ENCODE measurements around the gene SLC29A2.
A peak's percentile ranks its signal among the peaks of the same experiment; 100 is the strongest.
"Not testable (repeated sequence)": the region's sequence is repeated elsewhere in the genome, so short reads cannot be mapped to it uniquely, and the experiment has no call there.

SLC29A2 gene

GRCh38 chr11:66373690-66374287 lies 2.2 kb upstream of the SLC29A2 start:
- H3K36me3 ChIP-seq (ENCODE audit: insufficient read depth, low read depth, low read length) = peaks cover 11% of the 10 kb centered on the region
- H3K4me1 ChIP-seq (ENCODE audit: insufficient read depth, low read length) = peaks cover 14% of the 10 kb centered on the region
- not testable (repeated sequence) for H3K4me3 ChIP-seq (ENCODE audit: low read length); H3K9ac ChIP-seq (ENCODE audit: low read depth, low read length); H3K27me3 ChIP-seq (ENCODE audit: insufficient read depth, low read length); H3K9me3 ChIP-seq (ENCODE audit: insufficient read depth, low read depth, low read length); H3K27ac ChIP-seq (ENCODE audit: low read length)

GRCh38 chr11:66373265-66373664 lies 1.7 kb upstream of the SLC29A2 start:
- Histone ChIP-seq H3K4me3 (ENCODE audit: low read length) (no peak overlapping the region), H3K27ac (ENCODE audit: low read length) (no peak overlapping the region)

DNA sequence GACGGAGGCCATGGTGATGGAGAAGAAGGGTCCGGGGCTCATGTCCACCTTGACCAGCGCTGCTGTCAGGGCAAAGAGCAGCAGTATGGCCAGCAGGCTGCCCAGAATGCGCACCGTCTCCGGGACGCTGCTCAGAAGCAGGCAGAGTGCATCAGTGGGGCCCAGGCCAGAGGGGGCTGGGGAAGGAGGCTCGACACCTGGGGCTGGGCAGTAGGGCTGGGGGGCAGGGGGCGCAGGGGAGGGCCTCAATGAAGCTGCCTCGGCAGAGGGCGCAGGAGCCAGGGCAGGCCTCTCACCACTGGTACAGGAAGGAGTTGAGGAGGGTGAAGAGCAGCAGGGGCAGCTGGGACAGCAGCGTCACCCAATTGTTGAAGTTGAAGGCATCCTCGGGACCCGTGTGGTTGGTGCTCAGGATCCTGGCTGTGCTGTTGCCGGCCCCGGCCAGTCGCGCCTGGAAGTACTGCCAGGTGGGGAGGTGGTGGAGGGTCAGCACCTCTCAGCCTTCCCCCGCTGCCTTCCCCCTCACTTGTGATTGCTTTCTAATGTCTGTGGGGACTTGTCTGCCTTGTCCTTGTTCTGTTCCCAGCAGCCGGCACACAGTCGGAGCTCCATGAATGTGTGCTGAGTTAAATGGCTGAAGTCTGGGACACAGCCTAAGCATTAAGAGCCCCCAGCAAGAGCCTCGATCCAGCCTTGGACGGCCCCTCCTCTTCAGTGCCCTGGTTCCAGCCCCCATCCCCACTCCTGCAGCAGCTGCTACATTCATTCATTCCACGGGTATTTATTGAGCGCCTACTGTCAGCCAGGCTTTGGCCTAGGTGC lies 2.3 kb downstream of the SLC29A2 start:
- H3K27ac ChIP-seq (ENCODE audit: low read length) = no peak overlapping the region
- H3K4me3 ChIP-seq (ENCODE audit: low read length) = peak overlapping the region; percentile 98
- H3K36me3 ChIP-seq (ENCODE audit: insufficient read depth, low read depth, low read length) = peaks cover 53% of the 10 kb centered on the region
- H3K9ac ChIP-seq (ENCODE audit: low read depth, low read length) = peak overlapping the region; percentile 98; the same call in 1 of the 2 replicates
- no peaks in the 10 kb centered on the region for H3K9me3 ChIP-seq (ENCODE audit: insufficient read depth, low read depth, low read length)
- peaks cover 14% of the 10 kb centered on the region for H3K4me1 ChIP-seq (ENCODE audit: insufficient read depth, low read length)
- no peaks in the 10 kb centered on the region for H3K27me3 ChIP-seq (ENCODE audit: insufficient read depth, low read length)

More at GRCh38 chr11:66373265-66373664, 1.7 kb upstream of the SLC29A2 start:
- Histone ChIP-seq H3K4me1 (ENCODE audit: insufficient read depth, low read length) (peaks cover 14% of the 10 kb centered on the region), H3K9me3 (ENCODE audit: insufficient read depth, low read depth, low read length) (no peaks in the 10 kb centered on the region), H3K9ac (ENCODE audit: low read depth, low read length) (no peak overlapping the region), H3K27me3 (ENCODE audit: insufficient read depth, low read length) (no peaks in the 10 kb centered on the region), H3K36me3 (ENCODE audit: insufficient read depth, low read depth, low read length) (peaks cover 16% of the 10 kb centered on the region)

- Histone ChIP-seq H3K9me3 (ENCODE audit: insufficient read depth, low read depth, low read length) (no peaks in the 10 kb centered on the region), H3K27me3 (ENCODE audit: insufficient read depth, low read length) (no peaks in the 10 kb centered on the region), H3K4me3 (ENCODE audit: low read length) (no peak overlapping the region), H3K4me1 (ENCODE audit: insufficient read depth, low read length) (peaks cover 14% of the 10 kb centered on the region), H3K36me3 (ENCODE audit: insufficient read depth, low read depth, low read length) (peaks cover 56% of the 10 kb centered on the region), H3K27ac (ENCODE audit: low read length) (no peak overlapping the region), H3K9ac (ENCODE audit: low read depth, low read length) (no peak overlapping the region)
Observed at GRCh38 chr11:66368484-66368883, 3.1 kb downstream of the SLC29A2 start.

GRCh38 chr11:66367561-66368312 lies 3.8 kb downstream of the SLC29A2 start:
- Histone ChIP-seq H3K4me1 (ENCODE audit: insufficient read depth, low read length) (peaks cover 11% of the 10 kb centered on the region), H3K9ac (ENCODE audit: low read depth, low read length) (no peak overlapping the region), H3K27ac (ENCODE audit: low read length) (no peak overlapping the region), H3K9me3 (ENCODE audit: insufficient read depth, low read depth, low read length) (no peaks in the 10 kb centered on the region), H3K27me3 (ENCODE audit: insufficient read depth, low read length) (no peaks in the 10 kb centered on the region), H3K36me3 (ENCODE audit: insufficient read depth, low read depth, low read length) (peaks cover 63% of the 10 kb centered on the region), H3K4me3 (ENCODE audit: low read length) (no peak overlapping the region)

DNA sequence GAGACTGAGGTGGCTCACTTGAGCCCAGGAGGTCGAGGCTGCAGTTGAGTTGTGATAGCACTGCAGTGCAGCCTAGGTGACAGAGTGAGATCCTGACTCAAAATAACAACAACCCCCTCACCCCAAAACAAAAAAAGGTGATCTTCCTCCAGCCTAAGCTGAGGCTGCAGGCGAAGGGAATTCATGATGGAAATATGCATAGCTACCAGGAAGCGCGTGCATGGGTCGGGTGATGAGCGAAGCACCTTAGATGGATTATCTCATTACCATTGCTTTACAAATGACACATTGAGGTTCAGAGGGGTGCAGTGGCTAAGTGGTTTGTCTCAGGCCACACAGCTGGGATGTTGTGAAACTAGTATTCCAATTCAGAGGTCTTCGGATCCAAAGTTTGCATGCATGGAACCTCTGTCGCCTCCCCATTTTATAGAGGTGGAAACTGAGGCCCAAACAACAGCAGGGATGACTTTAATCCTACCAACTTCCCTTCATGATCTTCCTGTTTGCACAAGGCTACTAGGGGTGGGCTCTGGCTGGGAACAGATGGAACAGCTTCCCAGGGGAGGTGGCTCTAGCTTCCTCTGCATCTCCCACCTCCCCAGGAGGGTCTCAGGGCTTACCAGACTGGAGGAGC lies 4.6 kb downstream of the SLC29A2 start:
- no peak overlapping the region for H3K27ac ChIP-seq (ENCODE audit: low read length)
- H3K36me3 ChIP-seq (ENCODE audit: insufficient read depth, low read depth, low read length) = peaks cover 71% of the 10 kb centered on the region
- no peak overlapping the region for H3K4me3 ChIP-seq (ENCODE audit: low read length)
- no peak overlapping the region for H3K9ac ChIP-seq (ENCODE audit: low read depth, low read length)
- peaks cover 8% of the 10 kb centered on the region for H3K4me1 ChIP-seq (ENCODE audit: insufficient read depth, low read length)
- no peaks in the 10 kb centered on the region for H3K9me3 ChIP-seq (ENCODE audit: insufficient read depth, low read depth, low read length)
- H3K27me3 ChIP-seq (ENCODE audit: insufficient read depth, low read length) = no peaks in the 10 kb centered on the region

DNA sequence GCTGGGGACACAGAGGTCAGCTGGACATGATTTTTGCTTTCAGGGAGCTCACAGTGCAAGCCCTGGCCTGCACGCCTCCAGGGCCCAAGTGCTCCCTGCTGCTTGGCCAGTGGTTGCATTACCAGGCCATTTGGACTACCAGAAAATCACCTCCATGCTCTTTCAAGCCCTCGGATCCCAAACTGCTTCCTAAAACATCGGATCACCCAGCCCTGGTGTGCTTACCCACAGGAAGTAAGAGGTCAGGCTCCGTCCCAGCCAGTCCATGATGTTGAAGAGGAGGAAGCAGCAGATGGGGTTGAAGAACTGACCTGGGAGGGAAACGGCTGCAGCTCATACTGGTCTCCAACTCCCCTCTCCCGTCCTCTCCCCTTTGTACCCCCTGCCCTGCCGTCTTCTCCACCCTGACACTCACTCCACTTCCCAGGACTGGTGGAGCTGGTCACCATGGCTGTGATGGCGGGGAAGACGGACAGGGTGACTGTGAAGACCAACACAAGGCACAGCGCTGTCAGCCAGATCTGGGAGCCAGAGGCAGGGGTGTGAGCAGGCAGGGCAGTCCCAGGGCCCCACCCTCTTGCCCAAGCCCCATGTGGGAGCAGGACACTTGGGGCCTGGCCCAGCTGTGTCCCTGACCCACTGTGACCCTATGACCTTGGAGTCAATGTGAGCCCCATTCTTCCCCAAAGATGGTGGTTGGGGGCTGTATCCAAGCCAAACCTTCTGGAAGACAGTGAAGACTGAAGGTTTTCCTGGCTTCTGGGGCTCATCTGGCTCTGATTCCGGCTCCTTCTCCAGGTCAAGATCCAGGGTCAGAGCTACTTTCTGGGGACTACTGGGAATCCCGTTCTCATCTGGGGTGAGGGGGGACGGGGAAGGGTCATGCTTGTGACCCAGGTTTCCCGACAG lies 5.6 kb downstream of the SLC29A2 start:
- no peak overlapping the region for H3K27ac ChIP-seq (ENCODE audit: low read length)
- H3K36me3 ChIP-seq (ENCODE audit: insufficient read depth, low read depth, low read length) = peaks cover 71% of the 10 kb centered on the region
- H3K4me3 ChIP-seq (ENCODE audit: low read length) = no peak overlapping the region
- no peaks in the 10 kb centered on the region for H3K9me3 ChIP-seq (ENCODE audit: insufficient read depth, low read depth, low read length)
- H3K4me1 ChIP-seq (ENCODE audit: insufficient read depth, low read length) = peaks cover 8% of the 10 kb centered on the region
- no peaks in the 10 kb centered on the region for H3K27me3 ChIP-seq (ENCODE audit: insufficient read depth, low read length)
- H3K9ac ChIP-seq (ENCODE audit: low read depth, low read length) = no peak overlapping the region

GRCh38 chr11:66365166-66365565 lies 6.4 kb downstream of the SLC29A2 start:
- H3K9ac ChIP-seq (ENCODE audit: low read depth, low read length) = no peak overlapping the region
- H3K27ac ChIP-seq (ENCODE audit: low read length) = no peak overlapping the region
- peaks cover 71% of the 10 kb centered on the region for H3K36me3 ChIP-seq (ENCODE audit: insufficient read depth, low read depth, low read length)
- no peak overlapping the region for H3K4me3 ChIP-seq (ENCODE audit: low read length)
- H3K9me3 ChIP-seq (ENCODE audit: insufficient read depth, low read depth, low read length) = no peaks in the 10 kb centered on the region
- peaks cover 7% of the 10 kb centered on the region for H3K4me1 ChIP-seq (ENCODE audit: insufficient read depth, low read length)
- no peaks in the 10 kb centered on the region for H3K27me3 ChIP-seq (ENCODE audit: insufficient read depth, low read length)

DNA sequence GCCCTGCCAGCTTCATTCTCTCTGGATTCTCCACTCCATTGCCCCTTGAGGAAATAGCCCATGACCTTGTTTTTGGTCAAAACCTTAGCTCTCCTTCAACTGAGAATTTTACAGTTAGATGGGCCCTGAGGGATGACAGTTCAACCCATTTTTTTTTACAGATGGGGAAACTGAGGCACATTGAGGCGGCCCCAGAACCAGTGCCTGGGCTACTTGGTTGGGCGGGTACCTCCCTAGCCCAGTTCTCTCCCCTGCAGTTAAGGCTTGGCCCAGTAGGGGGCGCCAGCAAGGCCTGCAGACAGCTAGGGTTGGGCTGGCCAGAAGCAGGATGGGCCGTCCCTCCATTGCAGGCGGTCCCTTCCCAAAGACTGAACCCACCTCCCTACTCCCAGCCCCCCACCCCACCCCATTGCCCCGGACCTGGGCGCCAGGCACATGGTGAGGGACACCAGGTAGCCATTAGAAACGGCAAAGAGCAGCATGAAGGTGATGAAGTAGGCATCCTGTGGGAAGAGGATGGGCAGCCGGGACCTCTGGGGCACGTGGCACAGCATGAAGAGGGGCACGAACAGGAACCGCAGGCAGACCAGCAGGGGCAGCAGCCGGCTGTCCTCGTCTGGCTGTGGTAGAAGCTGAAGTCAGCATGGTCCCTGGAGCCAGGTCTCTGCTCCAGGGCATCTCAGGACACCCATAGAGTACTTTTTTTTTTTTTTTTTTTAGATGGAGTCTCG lies 7.6 kb downstream of the SLC29A2 start:
- H3K9me3 ChIP-seq (ENCODE audit: insufficient read depth, low read depth, low read length) = no peaks in the 10 kb centered on the region
- H3K4me1 ChIP-seq (ENCODE audit: insufficient read depth, low read length) = no peaks in the 10 kb centered on the region
- H3K27ac ChIP-seq (ENCODE audit: low read length) = no peak overlapping the region
- no peaks in the 10 kb centered on the region for H3K27me3 ChIP-seq (ENCODE audit: insufficient read depth, low read length)
- H3K4me3 ChIP-seq (ENCODE audit: low read length) = no peak overlapping the region
- H3K9ac ChIP-seq (ENCODE audit: low read depth, low read length) = no peak overlapping the region
- H3K36me3 ChIP-seq (ENCODE audit: insufficient read depth, low read depth, low read length) = peaks cover 61% of the 10 kb centered on the region

- no peak overlapping the region for H3K4me3 ChIP-seq (ENCODE audit: low read length)
- H3K4me1 ChIP-seq (ENCODE audit: insufficient read depth, low read length) = no peaks in the 10 kb centered on the region
- no peaks in the 10 kb centered on the region for H3K27me3 ChIP-seq (ENCODE audit: insufficient read depth, low read length)
- no peak overlapping the region for H3K27ac ChIP-seq (ENCODE audit: low read length)
- H3K36me3 ChIP-seq (ENCODE audit: insufficient read depth, low read depth, low read length) = peaks cover 54% of the 10 kb centered on the region
- H3K9me3 ChIP-seq (ENCODE audit: insufficient read depth, low read depth, low read length) = no peaks in the 10 kb centered on the region
- no peak overlapping the region for H3K9ac ChIP-seq (ENCODE audit: low read depth, low read length)
Observed at GRCh38 chr11:66363187-66363601, 8.4 kb downstream of the SLC29A2 start.

Measured in iPS-20b (cell line).